Stimulated activated naive B cell treated with anti-CD40 and anti-IgM and Interleukin-4, amounts not matched to agents 10 μg/mL and 1 μg/mL and 100 μg/mL, for 72 hours (primary cell): ENCODE measurements around the gene PGPEP1.

Experiments
- ATAC-seq, 2 donors: fragments of 150-1000 bp; cut with Tn5 transposase; replicated peaks; 2 replicates each; pipeline ENCODE4 v1.10.0; 2021; ENCODE audit warnings: moderate library complexity in 1 of 2
- DNase-seq: peaks from one replicate; pipeline ENCODE4 v3.0.0; 2021
- H3K27ac Mint-ChIP-seq: one replicate; pipeline ENCODE4 v1.8.0; 2022; ENCODE audit warnings: mild to moderate bottlenecking, mixed read lengths
- H3K27me3 Mint-ChIP-seq, 2 donors: one replicate each; pipeline ENCODE4 v1.8.0; 2022; ENCODE audit warnings: mixed read lengths in 2 of 2
- H3K36me3 Mint-ChIP-seq, 2 donors: one replicate each; pipeline ENCODE4 v1.8.0; 2022; ENCODE audit warnings: mixed read lengths in 2 of 2, mild to moderate bottlenecking in 1 of 2
- H3K4me1 Mint-ChIP-seq, 2 donors: one replicate each; pipeline ENCODE4 v1.8.0; 2022; ENCODE audit warnings: mixed read lengths in 2 of 2, mild to moderate bottlenecking in 1 of 2
- H3K4me3 Mint-ChIP-seq, 2 donors: one replicate each; pipeline ENCODE4 v1.8.0; 2022; ENCODE audit warnings: mild to moderate bottlenecking in 2 of 2, mixed read lengths in 2 of 2, moderate library complexity in 1 of 2
- H3K9me3 Mint-ChIP-seq, 2 donors: one replicate each; pipeline ENCODE4 v1.8.0; 2022; ENCODE audit warnings: mixed read lengths in 2 of 2, mild to moderate bottlenecking in 1 of 2

Gene PGPEP1

DNA sequence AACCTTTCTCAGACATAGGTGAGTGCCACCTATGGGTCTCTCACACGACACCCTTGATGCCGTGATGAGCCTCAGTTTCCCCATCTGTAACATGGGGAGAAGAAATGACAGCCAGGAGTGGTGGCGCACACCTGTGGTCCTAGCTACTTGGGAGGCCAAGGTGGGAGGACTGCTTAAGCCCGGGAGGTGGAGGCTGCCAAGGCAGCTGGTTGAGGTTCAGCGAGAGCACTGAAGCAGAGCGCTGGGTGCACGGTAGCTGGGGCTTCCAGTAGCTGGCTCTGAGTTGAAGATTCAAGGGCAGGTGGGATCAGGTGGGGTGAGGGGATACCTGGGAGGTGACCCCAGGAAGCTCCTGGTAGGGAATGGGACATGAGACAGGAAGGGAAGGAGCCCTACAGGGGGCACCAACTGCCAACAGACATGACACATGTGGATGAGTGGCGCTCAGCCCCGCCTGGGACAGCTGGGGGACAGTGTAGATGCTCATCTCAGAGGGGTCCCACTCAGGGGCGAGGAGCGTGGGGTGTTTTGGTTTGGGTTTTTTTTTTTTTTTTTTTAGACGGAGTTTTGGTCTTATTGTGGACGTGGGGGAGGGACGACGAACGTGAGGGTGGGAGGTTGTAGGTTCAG lies 72.3 kb downstream of the PGPEP1 start:
- Mint-ChIP-seq H3K4me1 (peaks cover 33 to 57% of the 10 kb centered on the region in 2 donors), H3K36me3 (no peaks in the 10 kb centered on the region), H3K4me3 (no peak overlapping the region), H3K9me3 (no peaks in the 10 kb centered on the region), H3K27me3 (peaks cover 50 to 67% of the 10 kb centered on the region in 2 donors), H3K27ac (peak overlapping the region; percentile 42)
- DNase-seq (no peak), ATAC-seq (no peak)

DNA sequence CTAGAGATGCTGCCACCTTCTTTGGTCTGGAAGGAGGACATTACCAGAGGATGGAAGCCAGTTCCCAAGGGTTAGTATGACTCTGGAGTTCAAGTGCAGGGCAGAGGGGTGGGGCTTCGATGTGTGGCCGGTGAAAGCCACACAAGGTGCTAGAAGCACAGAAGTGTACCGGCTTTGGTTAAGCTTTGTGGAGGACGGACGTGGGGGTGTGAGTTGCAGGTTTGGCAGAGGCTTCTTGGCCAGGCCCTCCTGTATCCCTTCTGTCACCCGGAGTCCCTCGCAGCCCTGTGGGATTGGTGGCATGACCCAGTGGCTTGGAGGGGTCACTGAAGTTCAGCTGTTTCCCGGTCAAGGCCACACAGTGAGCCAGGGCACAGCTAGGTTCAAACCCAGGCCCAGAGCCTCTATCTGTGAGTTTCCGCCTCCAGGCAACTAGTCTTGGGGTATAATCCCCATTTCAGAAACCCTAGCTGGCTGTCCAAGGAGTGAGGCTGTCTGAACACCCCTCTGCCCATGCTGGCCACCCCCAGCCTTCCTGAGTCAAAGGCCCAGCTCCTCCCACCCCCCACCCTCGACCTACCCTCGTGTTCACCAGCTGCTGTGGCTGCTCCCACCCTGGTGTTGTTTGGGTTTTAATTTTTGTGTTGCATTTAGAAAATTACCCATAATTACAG lies 74.2 kb downstream of the PGPEP1 start:
- Mint-ChIP-seq H3K36me3 (no peaks in the 10 kb centered on the region), H3K4me1 (peaks cover 40 to 61% of the 10 kb centered on the region in 2 donors), H3K27ac (no peak overlapping the region), H3K27me3 (peaks cover 64 to 81% of the 10 kb centered on the region in 2 donors), H3K4me3 (no peak overlapping the region), H3K9me3 (no peaks in the 10 kb centered on the region)
- ATAC-seq (no peak), DNase-seq (no peak)

DNA sequence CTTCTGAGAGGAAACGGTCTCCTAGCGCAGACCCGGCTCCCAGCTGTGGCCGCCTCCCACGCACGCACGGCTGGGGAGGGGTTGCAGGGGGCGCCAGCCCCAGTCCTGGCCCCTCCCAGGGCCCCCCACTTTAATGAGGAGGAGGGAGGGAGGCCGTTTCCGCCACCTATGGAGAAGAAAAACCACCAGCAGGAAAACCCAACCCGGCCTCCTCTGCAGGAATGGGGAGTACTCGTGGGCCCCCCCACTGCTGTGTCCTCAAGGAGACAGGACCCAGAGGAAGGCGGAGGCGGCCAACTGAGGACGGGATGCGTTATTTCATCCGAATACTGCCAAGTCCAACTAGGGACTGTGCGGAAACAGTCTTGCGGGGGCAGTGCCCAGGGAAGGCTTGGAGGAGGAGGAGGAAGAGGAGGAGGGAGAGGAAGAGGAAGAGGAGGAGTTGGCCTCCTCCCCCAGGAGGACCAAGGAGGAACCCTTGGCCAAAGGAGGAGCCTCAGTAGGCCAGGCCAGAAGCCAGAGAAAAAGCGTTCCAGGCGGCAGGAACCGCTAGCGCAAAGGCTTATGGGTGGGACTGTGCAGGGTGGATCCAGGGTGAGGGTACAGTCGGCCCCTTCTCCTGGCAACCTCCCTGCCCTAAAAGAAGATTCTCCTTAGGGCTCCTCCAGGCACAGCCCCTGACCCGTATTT lies 74.9 kb downstream of the PGPEP1 start:
- Mint-ChIP-seq H3K27ac (no peak overlapping the region), H3K9me3 (no peaks in the 10 kb centered on the region), H3K36me3 (no peaks in the 10 kb centered on the region), H3K4me3 (peak overlapping the region; percentile 59 to 63), H3K27me3 (peaks cover 64 to 85% of the 10 kb centered on the region in 2 donors), H3K4me1 (peaks cover 41 to 64% of the 10 kb centered on the region in 2 donors)
- ATAC-seq (no peak), DNase-seq (no peak)

DNA sequence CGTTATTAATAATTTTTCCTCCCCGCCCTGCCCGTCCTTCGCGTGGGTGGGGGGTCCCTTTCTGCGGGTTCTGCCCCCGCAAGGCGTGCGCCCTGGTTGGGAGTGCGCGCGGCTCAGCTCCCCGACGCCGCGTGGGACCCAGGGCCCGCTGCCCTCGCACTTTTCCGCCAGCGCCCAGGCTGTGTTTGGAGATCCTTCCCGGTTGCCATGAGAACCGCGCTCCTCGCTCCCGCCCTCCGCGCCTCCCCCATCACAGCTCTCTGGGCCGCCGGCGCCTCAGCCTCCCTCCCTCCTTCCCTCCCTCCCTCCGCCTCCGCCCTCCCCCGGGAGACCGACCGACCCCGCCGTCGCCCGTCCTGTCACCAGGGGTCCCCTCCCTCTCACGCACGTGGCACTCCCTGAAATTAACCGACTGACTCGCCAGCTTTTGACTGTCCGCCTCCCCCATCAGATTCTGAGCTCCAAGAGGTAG lies 76.4 kb downstream of the PGPEP1 start:
- H3K4me1 Mint-ChIP-seq, result peaks cover 44 to 72% of the 10 kb centered on the region in 2 donors
- no peaks in the 10 kb centered on the region for H3K9me3 Mint-ChIP-seq
- DNase-seq, result no peak
- H3K27ac Mint-ChIP-seq, result peak overlapping the region; percentile 82
- H3K27me3 Mint-ChIP-seq, result peaks cover 59 to 78% of the 10 kb centered on the region in 2 donors
- peak overlapping the region; percentile 74 to 82 for H3K4me3 Mint-ChIP-seq
- peak; percentile 17 for ATAC-seq
- no peaks in the 10 kb centered on the region for H3K36me3 Mint-ChIP-seq

DNA sequence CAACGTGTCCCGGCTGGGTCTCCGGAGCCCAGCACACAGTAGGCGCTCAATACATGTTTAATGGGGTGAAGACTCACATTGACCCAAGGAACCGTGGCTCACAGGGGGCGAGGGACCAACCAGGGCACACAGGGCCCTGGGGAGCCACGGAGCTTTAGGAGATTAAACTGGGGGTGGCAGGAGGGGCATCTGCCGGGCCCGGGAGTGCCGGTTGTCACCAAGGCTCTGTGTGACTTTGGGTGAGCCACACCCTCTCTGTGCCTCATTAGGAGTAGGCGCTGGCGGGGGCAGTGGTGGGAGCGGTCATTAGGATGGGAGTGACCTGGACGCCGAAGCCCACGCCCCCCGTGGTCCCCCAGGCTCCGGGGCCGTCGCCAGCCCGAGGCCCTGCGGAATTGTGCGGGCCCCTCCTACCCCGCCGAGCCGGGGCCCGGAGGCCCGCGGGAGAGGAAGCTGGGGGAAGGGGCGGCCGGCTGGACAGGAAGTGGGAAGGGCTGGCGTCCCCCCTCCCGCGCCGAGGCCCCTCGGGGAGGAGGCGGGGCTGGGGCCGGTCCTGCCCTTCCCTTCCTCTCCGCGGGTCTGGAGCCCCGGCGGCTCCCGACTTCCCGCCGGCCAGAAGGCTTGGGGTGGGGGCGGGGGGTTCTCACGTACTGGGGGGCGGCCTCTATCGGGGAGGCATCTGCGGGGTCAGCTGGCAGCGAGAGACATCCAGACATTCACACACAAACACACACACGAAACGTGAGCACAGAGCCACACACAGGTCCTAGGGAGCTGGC lies 77.0 kb downstream of the PGPEP1 start:
- Mint-ChIP-seq H3K27ac (peak overlapping the region; percentile 82), H3K4me3 (peak overlapping the region; percentile 82 to 86), H3K4me1 (peaks cover 47 to 77% of the 10 kb centered on the region in 2 donors), H3K27me3 (peaks cover 53 to 71% of the 10 kb centered on the region in 2 donors), H3K36me3 (no peaks in the 10 kb centered on the region), H3K9me3 (no peaks in the 10 kb centered on the region)
- DNase-seq (no peak), ATAC-seq (no peak)

DNA sequence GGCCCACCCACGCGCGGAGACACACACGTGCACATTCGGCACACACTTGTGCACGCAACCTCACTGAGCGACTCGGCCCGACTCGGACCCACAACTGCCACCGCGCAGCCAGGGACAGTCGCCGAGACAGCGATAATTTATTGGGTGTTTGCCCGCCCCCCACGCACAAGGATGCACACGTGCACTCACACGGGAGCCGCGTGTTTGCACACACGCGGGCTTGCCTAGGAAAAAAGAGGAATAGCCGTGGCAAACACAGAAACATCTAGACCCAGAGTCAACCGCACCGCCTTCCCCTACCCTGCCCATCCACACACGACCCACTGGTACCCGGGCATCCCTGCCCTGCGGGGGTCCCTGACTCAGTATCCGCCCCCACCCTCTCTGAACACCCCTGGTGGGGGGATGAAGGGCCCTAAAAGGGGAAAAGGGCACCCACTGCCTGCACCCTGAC lies 77.7 kb downstream of the PGPEP1 start:
- Mint-ChIP-seq H3K4me3 (peak overlapping the region; percentile 82 to 86), H3K9me3 (no peaks in the 10 kb centered on the region), H3K27ac (peak overlapping the region; percentile 79), H3K27me3 (peaks cover 47 to 65% of the 10 kb centered on the region in 2 donors), H3K4me1 (peaks cover 52 to 82% of the 10 kb centered on the region in 2 donors), H3K36me3 (no peaks in the 10 kb centered on the region)
- ATAC-seq (no peak), DNase-seq (no peak)

DNA sequence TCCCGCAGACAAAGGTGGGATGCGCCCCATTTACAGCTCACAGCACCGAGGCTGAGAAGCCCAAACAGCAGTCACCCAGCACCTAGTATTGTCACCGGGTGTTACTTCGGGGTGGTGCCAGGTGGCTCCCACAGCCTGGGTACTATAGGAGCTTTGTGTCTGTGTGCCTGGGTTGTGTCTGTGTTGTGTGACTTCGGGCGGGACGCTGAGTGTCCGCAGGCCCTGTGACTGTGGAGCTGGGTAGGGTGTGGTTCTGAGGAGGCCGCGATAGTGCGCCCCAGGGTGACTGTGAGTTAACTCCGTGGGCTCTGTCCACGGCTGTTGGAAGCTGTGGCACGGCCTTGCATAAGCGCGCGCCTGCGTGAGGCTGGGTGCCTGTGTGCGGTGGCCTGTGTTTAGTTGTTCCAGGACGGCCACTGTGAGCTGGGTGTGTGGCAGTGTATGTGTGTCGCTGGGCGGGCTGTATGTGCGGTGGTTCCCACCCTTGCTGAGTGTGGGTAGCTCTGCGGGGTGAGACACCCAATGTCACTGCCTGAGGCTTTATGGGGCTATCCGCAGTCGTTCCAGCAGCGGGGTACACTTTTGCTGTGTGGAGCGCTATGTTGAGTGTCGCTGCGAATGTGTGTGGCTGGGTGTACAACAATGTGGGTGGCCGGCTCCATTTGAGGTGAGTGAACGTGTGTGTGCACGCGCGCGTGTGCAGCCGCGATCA lies 78.2 kb downstream of the PGPEP1 start:
- DNase-seq (no peak), ATAC-seq (peak; percentile 20 to 27)
- Mint-ChIP-seq H3K9me3 (no peaks in the 10 kb centered on the region), H3K4me1 (peaks cover 55 to 85% of the 10 kb centered on the region in 2 donors), H3K27me3 (peaks cover 43 to 59% of the 10 kb centered on the region in 2 donors), H3K4me3 (peak overlapping the region; percentile 82 to 86), H3K36me3 (no peaks in the 10 kb centered on the region), H3K27ac (peak overlapping the region; percentile 79)

DNA sequence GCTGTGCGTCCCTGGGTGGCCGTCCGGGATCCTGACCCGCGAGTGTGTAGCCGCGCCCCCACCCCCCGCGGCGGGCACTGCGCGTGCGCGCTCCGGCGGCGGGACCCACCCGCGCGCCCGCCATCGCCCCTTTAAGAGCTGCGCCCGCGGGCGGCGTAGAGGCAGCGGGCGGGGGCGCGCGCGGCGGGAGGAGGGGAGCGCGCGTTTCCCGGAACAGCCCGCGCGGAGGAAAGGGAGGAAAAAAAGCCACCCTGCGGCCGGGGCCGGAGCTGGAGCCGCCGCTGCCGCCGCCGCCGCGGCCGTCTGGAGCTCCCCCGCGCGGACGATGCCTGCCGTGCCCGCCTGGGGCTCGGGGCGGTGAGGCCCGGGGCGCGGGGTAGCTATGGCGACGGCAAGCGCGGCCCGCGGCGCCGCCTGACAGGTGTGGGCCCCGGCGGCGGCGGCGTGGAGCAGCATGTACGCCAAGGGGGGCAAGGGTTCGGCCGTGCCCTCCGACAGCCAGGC lies 78.8 kb downstream of the PGPEP1 start, which contains the start of gene SSBP4:
Gene SSBP4 (plus strand): TSS at position 204 of the 504 bp plus-strand sequence. CDS start 251 bp downstream, at position 455.
- H3K9me3 Mint-ChIP-seq, result no peaks in the 10 kb centered on the region
- peaks cover 53 to 81% of the 10 kb centered on the region in 2 donors for H3K4me1 Mint-ChIP-seq
- DNase-seq, result peak; percentile 58
- peak; percentile 67 to 74 for ATAC-seq
- H3K27me3 Mint-ChIP-seq, result peaks cover 38 to 53% of the 10 kb centered on the region in 2 donors
- peak within 1 kb of the TSS; percentile 82 to 86 for H3K4me3 Mint-ChIP-seq
- peak within 1 kb of the TSS; percentile 79 for H3K27ac Mint-ChIP-seq
- H3K36me3 Mint-ChIP-seq, result no peaks in the 10 kb centered on the region
